Measurements from ENCODE around the gene TEAD1. TPM values are rescaled to one million over a fixed set of nuclear protein-coding genes. Genes with fewer than 3 reads are reported as not detected.

Gene TEAD1
- polyA plus RNA-seq, 1 donor = 94.4 TPM

- no peak for DNase-seq
These were observed 312.1 kb downstream of the TEAD1 start for GRCh38 chr11:12986194-12986898.

- DNase-seq = no peak
These were observed 315.4 kb downstream of the TEAD1 start for GRCh38 chr11:12989428-12990161.

DNA sequence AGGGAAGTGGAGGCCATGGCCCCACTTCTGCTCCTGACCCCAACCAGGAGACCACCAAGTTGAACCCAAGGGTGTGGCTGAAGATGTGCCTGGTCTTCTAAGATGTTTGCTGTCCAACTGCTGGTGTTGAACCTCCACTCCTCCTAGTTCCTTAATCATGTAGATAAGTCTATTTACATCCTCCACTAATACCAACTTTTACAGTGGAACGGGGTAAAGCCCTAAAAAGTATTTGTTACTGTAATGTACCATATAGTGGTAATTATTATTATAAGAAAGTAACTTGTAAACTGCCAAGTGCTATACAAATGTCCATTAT lies 315.9 kb downstream of the TEAD1 start:
- no peak for DNase-seq

DNA sequence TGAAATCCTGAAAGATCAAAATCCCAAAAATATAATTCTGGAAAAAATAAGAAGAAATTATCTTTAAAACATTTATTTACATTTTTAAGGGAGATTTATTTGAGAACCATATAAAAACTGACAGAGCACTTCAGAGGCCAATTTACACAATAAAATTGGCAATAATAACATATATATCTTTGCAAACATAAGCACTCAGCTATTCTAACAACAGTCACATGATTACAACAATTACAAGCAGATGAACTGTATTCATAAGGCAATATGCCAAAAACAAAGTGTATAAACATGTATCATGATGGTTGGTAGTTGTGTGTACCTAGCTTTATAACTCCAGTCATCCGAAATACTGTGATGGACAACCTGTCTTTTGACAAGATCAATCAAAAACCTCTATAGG lies 317.2 kb downstream of the TEAD1 start:
- DNase-seq = no peak

GRCh38 chr11:12993626-12994025 lies 319.4 kb downstream of the TEAD1 start:
- no peak for DNase-seq

All from left kidney (tissue), 2 donors.